CD4-positive, alpha-beta T cell treated with Interleukin-17A for 1 hour (primary cell): Measurements from ENCODE around the gene SULT4A1.
"Not testable (repeated sequence)": the region's sequence is repeated elsewhere in the genome, so short reads cannot be mapped to it uniquely, and the experiment has no call there.

Source experiments
- DNase-seq: peaks from one replicate; pipeline ENCODE4 v3.0.0-alpha.2; 2020

Gene SULT4A1

GRCh38 chr22:43862074-43862881 is at the start of gene SULT4A1:
Gene SULT4A1 (minus strand): TSS chr22:43862513. CDS start chr22:43862382, 131 bp downstream.
- DNase-seq, result no peak

GRCh38 chr22:43911351-43911750 is 49.0 kb upstream of the SULT4A1 start:
- no peak for DNase-seq

- DNase-seq, result no peak
These were observed 47.9 kb upstream of the SULT4A1 start for GRCh38 chr22:43910178-43910695.

GRCh38 chr22:43909708-43910107 is 47.4 kb upstream of the SULT4A1 start:
- DNase-seq, result no peak

- DNase-seq, result no peak
These were observed 43.4 kb upstream of the SULT4A1 start for GRCh38 chr22:43905681-43906080.

GRCh38 chr22:43904412-43904811 is 42.1 kb upstream of the SULT4A1 start:
- DNase-seq, result peak; percentile 57

GRCh38 chr22:43903033-43903432 is 40.7 kb upstream of the SULT4A1 start:
- DNase-seq, result not testable (repeated sequence)

GRCh38 chr22:43901976-43902643 is 39.8 kb upstream of the SULT4A1 start:
- DNase-seq, result no peak

- DNase-seq, result no peak
These were observed 37.9 kb upstream of the SULT4A1 start for GRCh38 chr22:43900206-43900605.

GRCh38 chr22:43897751-43898261 is 35.5 kb upstream of the SULT4A1 start:
- no peak for DNase-seq

GRCh38 chr22:43895986-43896645 is 33.8 kb upstream of the SULT4A1 start:
- DNase-seq, result no peak

GRCh38 chr22:43894122-43894521 is 31.8 kb upstream of the SULT4A1 start:
- no peak for DNase-seq

- no peak for DNase-seq
These were observed 31.0 kb upstream of the SULT4A1 start for GRCh38 chr22:43893266-43893665.

GRCh38 chr22:43892183-43892894 is 30.0 kb upstream of the SULT4A1 start:
- DNase-seq, result no peak

GRCh38 chr22:43891360-43892182 is 29.3 kb upstream of the SULT4A1 start, which contains the start of gene PNPLA5:
Gene PNPLA5 (minus strand): TSS chr22:43892013. CDS start chr22:43891880, 133 bp downstream.
- DNase-seq, result no peak

- DNase-seq, result no peak
These were observed 28.6 kb upstream of the SULT4A1 start for GRCh38 chr22:43890901-43891331.

- no peak for DNase-seq
These were observed 27.5 kb upstream of the SULT4A1 start for GRCh38 chr22:43889860-43890253.

- no peak for DNase-seq
These were observed 27.0 kb upstream of the SULT4A1 start for GRCh38 chr22:43889201-43889859.

GRCh38 chr22:43888740-43889139 is 26.4 kb upstream of the SULT4A1 start:
- no peak for DNase-seq

- DNase-seq, result no peak
These were observed 25.1 kb upstream of the SULT4A1 start for GRCh38 chr22:43887391-43887790.

GRCh38 chr22:43886231-43886630 is 23.9 kb upstream of the SULT4A1 start:
- DNase-seq, result no peak
